Forelimb muscle (tissue), 1 donor: ENCODE data around the gene CAMK1D. TPM values are rescaled to one million over a fixed set of nuclear protein-coding genes. Genes with fewer than 3 reads are reported as not detected.

ENCODE experiments used
- DNase-seq: peaks from one replicate; pipeline ENCODE4 v3.0.0-alpha.2; 2013; ENCODE audit warnings: low read depth
- polyA plus RNA-seq: library from polyadenylated mRNA; unstranded; fragments of 120-200 nt; gene quantifications from one replicate; pipeline ENCODE4 v1.2.1, GENCODE V29; 2013; ENCODE audit not compliant: insufficient read length

CAMK1D gene
- polyA plus RNA-seq, 1 donor = 3.6 TPM

DNA sequence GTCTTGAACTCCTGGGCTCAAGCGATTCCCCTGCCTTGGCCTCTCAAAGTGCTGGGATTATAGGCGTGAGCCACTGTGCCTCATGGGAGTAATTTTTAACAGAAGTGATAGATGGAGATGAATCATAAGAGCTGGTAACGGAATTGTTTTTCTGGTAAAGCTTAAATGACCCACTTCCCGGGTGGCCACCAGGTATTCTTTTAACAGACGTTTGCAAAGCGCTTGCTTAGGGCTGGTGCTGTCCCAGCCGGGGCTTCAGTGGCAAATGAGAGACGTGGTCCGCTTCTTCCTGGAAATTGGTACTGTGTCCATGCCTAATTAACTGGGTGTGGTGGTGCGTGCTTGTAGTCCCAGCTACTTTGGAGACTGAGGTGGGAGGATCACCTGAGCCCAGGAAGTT is 23.5 kb downstream of the CAMK1D start:
- DNase-seq = no peak

GRCh38 chr10:12375076-12375504 is 25.7 kb downstream of the CAMK1D start:
- no peak for DNase-seq

GRCh38 chr10:12376211-12376610 is 26.9 kb downstream of the CAMK1D start:
- DNase-seq = no peak

GRCh38 chr10:12377658-12378290 is 28.4 kb downstream of the CAMK1D start:
- DNase-seq = no peak

- no peak for DNase-seq
Measured at GRCh38 chr10:12380999-12381398, 31.7 kb downstream of the CAMK1D start.

DNA sequence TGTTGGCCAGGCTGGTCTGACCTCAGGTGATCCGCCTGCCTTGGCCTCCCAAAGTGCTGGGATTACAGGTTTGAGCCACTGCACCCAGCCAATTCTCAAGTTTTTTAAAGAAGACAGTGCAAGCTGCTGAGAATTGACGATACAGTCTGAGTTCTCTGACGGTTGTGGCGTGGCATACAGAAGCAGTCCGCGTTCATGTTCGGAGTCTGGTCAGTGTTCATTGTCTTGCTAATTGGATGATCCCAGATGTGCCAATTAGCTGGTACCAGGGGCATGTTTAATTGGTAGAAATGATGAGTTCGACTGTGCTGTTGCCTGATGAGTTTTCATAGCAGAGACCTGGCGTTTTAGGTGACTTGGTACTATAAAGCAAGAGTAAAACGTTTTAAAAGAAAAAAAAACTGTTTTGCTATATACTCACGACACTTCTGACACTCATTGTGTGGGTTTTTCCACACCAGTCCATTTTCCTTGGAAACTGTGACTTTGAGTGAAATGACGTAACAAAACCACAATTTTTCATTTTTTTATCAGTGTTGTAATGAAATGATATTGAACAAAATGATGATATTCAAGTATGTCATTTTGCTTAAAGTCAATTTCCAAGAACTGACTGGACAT is 32.3 kb downstream of the CAMK1D start:
- DNase-seq = no peak

DNA sequence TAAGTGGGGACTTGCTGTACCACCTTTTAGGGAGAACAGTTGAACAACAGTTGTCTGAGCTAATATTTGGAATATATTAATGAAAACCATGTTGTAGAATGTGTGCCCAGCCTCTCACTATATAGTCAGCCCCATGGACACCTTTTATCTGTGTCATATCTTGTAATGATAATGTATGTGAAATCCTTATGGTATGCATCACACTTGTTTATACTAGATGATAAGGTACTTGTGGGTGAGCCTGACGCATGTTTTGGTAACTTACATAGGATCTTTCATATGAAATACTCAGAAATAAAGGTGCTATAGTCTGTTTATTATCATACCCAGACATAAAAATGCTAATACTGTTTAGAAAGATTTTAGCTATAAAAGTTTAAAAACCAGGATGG is 32.8 kb downstream of the CAMK1D start:
- no peak for DNase-seq

DNA sequence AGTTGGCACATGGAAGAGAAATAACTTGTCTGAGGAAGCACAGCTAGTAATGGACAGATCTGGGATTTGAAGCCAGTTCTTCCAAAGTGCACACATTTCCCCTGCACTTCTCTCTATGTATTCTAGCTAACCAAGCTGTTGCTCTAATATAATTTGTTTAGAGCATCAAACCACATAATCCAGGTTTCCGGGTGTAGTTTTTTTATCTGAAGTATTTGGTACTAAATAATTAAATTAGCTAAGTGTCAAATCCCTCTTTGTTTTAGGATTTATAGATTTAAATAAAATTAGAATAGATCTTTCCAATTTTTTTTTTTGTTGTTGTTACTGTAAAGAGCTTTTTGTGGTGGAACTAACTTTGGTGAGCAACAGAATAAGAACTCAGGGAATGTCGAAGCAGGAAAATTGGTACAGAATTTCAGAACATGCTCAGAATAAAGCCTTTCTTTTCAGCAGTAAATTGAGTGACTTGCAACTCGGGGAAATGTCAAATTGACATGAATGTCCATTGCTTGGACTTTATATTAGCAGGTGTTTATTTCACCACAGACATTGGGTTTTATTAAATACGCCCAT is 33.7 kb downstream of the CAMK1D start:
- DNase-seq = no peak

DNA sequence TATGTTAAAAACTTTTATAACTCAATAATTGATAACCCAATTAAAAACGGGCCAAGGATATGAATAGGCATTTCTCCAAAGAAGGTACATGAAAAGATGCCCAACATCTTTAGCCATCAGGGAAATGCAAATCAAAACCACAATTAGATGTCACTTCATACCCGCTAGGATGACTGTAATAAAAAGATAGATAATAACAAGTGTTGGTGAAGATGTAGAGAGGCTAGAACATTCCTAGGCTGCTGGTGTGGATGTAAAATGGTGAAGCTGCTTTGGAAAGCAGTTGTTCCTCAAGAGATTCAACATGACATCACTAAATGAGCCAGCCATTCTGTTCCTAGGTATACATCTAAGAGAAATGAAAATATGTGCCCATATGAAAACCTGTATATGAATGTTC is 35.6 kb downstream of the CAMK1D start:
- DNase-seq = no peak

DNA sequence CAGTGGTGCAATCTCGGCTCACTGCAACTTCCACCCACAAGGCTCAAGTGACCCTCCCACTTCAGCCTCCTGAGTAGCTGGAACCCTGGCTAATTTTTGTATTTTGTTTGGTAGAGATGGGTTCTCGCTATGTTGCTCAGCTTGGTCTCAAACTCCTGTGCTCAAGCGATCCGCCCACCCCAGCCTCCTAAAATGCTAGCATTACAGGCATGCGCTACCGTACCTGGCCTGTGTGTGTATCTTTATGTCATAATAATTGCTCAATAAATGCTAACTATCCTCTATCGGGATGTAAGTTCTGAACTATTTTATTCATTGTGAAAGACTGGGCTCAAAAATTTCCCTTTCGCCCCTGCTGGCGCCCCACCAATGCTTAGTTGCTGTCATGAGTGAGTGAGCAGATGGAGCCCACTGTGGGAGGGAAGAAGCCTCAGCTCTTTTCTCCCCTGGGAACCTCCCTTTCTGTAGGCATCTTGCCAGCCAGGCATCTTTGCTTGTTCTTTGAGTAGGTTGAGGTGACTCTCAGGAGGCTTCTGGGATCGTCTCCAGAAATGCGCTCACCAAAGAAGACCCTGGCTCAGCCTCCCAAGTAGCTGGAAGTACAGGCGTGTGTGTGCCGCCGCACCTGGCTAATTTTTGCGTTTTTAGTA is 38.3 kb downstream of the CAMK1D start:
- no peak for DNase-seq

DNA sequence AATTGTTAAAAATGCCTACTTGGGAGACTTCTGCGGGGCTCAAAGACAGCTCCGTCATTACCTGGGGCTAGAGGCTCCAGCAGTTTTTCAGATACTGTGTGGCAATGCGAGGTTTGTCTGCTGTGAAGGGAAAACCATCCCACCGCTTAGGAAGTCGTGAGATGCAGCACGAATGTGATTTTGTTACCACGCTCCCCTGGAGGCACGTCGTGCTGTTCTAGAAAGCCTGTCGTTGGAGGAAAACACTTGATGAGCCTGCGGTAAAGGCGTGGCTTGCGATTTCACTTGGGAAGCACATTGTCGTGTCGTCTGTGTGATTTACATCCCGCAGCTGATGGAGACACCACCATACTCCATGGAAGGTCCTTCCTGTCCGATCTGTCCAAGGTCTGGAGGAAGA is 39.3 kb downstream of the CAMK1D start:
- no peak for DNase-seq

DNA sequence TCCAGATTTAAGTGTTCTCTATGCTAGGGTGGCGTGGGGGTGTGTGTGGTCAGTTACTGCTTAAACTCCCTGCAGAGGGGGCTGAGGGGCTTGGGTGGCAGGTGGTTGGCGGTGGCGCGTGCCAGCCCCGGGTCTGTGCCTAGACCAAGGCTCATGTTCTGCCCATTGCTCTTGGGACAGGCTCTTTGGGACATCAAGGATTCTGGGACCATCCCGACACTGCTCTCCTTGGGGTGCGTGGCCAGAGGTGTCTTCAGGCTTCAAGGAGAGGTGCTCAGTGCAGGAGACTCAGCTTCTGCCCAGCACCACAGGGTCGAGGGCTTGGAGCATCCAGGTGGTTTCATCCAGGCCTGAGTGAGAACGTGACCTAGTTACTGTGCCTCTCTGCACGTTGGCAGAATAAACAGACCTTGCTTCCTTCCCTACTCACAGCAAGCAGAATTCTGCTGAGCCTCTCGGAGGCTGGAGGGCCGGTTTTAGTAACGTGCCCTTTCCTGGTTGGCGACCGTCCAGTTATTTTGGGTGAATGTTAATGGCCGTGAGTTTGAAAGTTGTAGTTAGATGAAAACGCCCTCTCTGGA is 39.9 kb downstream of the CAMK1D start:
- DNase-seq = no peak

DNA sequence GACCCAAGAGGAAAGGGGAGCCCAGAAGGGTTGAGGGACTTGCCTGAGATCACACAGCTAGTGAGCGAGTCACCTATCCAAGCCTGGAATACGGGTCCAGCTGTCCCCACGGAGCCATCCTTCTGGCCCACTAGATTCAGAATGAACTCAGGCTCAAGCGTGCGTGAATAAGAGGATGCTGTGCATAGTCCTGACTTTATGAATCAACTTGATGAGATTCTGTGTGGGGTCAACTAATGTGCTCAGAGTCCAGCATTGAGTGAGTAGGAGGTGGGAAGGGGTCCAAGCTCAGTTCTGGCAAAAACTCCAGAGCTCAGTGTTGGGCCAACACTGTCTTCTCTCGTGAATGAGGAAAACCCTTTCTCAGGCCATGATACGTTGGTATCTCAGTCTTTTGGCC is 41.4 kb downstream of the CAMK1D start:
- DNase-seq = no peak

DNA sequence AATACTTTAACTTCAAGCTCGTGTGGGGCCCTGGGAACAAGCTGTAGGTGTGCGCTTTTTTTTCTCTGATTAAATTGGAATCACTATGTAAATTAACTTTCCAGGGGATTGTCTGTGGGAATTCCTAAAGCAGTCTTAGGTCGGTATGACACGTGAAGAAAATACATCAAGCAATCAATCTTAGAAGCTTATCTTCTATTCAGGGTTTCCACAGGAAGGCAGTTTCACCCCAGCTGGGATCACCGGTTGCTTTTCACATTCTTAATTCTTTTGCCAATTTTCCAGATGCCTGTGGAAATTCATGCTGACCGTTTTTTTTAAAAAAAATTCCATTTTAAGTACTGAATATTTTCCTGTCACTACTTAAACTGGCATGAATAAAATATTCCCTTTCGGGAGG is 41.9 kb downstream of the CAMK1D start:
- no peak for DNase-seq

DNA sequence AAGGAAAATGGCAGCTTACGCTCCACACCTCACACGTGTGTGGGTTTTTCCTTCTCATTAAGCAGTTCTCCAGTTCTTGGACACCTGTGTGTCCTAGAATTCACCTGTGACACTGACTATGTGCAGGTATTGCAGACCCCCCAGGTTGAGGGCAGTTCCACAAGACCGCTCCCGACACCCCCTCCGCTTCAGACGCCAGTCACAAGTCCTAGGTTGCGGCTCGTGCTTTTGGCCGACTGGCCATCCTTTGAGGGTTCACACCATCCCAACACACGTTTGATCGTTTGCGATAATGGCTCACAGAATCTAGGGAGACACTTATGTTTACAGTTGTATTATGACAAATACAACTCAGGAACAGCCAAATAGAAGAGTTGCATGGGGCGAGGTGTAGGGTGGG is 44.5 kb downstream of the CAMK1D start:
- DNase-seq = no peak

- DNase-seq = no peak
Measured at GRCh38 chr10:12394241-12395033, 45.1 kb downstream of the CAMK1D start.

DNA sequence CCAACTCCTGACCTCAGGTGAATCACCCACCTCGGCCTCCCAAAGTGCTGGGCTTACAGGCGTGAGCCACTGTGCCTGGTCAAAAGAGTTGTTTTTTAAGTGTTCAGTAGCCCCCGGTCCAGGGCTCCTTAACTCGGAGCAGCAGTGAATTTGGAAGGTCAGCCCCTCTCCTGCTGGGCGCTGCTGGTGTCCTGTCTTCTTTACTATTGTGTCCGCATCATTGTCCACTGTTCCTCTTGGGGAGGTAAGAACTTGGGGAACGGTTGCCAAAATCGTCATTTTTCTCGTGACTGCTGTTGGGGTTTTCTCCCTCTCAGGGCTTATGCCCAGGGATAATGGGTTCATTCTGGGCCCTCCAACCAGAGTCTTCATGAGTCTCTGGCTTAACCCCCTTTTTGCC is 46.7 kb downstream of the CAMK1D start:
- no peak for DNase-seq

- DNase-seq = no peak
Measured at GRCh38 chr10:12396567-12396966, 47.2 kb downstream of the CAMK1D start.

DNA sequence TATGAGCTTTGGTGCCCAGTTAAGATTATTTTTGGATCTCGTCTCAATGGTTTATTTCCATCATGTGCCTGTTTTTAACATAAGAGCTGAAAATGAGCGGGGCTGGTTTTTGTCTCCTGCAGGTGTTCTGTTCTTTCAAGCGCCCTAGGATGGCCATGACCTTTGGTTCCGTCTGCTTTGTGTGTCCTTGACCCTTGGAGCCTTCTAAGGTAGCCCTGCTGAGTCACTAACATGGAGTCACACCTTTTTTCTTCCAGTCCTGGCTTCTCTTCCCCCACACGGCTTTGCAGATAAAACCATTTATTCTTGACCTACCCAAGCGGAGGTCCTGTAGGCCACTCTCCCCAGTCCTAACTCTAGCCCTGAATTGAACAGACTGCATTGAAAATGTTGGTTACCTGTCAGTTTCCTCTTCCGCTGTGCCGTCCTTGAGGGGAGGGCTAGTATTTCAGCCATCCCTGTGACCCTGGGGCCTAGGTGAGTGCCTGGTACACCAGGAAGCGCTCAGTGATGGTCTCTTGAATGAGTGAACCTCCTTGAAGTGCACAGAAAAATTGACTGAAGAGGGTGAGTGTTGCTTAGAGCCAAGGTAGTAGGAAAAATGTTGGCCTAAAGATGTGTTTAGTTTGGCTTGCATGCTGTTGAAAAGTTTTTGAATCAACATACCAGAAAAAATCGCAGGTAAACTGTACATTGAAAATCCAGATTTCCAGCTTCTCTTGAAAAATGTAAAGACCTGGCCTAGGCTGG is 48.0 kb downstream of the CAMK1D start:
- DNase-seq = no peak

- DNase-seq = no peak
Measured at GRCh38 chr10:12397941-12398340, 48.6 kb downstream of the CAMK1D start.
